Measurements from ENCODE around the gene CCDC122. TPM values are rescaled to one million over a fixed set of nuclear protein-coding genes. Genes with fewer than 3 reads are reported as not detected.

Gene CCDC122
- total RNA-seq, 1 experiment from 2014 or later: 8.1 TPM

- in situ Hi-C loops (cut with HindIII; ENCODE audit: low pct_unique_long_range_greater_than_20kb, low sequenced_read_pairs): no loop called here
- peak; percentile 82 for DNase-seq (ENCODE audit: low read depth, low spot score)
These were observed 92.6 kb downstream of the CCDC122 start, which contains the start of gene ENOX1 for GRCh38 chr13:43786766-43787517. TSS of gene ENOX1 (minus strand) at chr13:43786972.

- in situ Hi-C loops (cut with HindIII; ENCODE audit: low pct_unique_long_range_greater_than_20kb, low sequenced_read_pairs): no loop called here
- no peak for DNase-seq (ENCODE audit: low read depth, low spot score)
These were observed 93.1 kb downstream of the CCDC122 start for GRCh38 chr13:43786472-43786765.

Small RNA genes lying within 50 kb of the gene (small RNA-seq; reads per million reads assigned to genes)
- 0 reads per million in 2 experiments for gene AL162713.1

Other genes starting within 250 kb of the CCDC122 start
- 10.4 and 14.2 TPM in 2 replicates for gene ENOX1, start 92.8 kb downstream of the CCDC122 start, total RNA-seq (2014; rRNA removed; shearing (Covaris generic))
- gene LACC1, start 164 bp upstream of the CCDC122 start, total RNA-seq (2014; rRNA removed; shearing (Covaris generic)): 1.8 and 1.9 TPM in 2 replicates

Data from SK-MEL-5 (cell line).